HL-60 (cell line): ENCODE measurements around the gene XYLT1.

Experiments used
- CTCF ChIP-seq: IDR thresholded peaks from one replicate; pipeline ENCODE4 v1.5.1; 2011; ENCODE audit warnings: low read length, control low read depth, inconsistent platforms; ENCODE audit not compliant: insufficient read depth
- GABPA ChIP-seq: IDR thresholded peaks from 2 replicates; pipeline ENCODE4 v1.6.1; 2012; ENCODE audit warnings: low read depth
- POLR2AphosphoS5 ChIP-seq: IDR thresholded peaks from 2 replicates; pipeline ENCODE4 v1.6.1; 2012; ENCODE audit warnings: low read depth
- REST ChIP-seq: IDR thresholded peaks from 2 replicates; pipeline ENCODE4 v1.6.1; 2012; ENCODE audit warnings: low read depth; ENCODE audit not compliant: insufficient replicate concordance
- SPI1 ChIP-seq: IDR thresholded peaks from 2 replicates; pipeline ENCODE4 v1.6.1; 2012; ENCODE audit warnings: low read depth, mild to moderate bottlenecking, borderline replicate concordance

GRCh38 chr16:17258077-17258599, 212.6 kb downstream of the XYLT1 start:
- TF ChIP-seq CTCF (no peak), REST (no peak), POLR2AphosphoS5 (no peak), SPI1 (no peak), GABPA (no peak)
